HL-60/S4 treated with phorbol 12-myristate 13-acetate at 8.2 ng/mL for 4 days and 3 days (cell line): ENCODE results near the gene LRRC27.

Experiments used
- in situ Hi-C: fragments of 300-500 bp; cut with MboI; formaldehyde crosslinking; loops from 2 replicates; pipeline ENCODE4 v1.15.0; 2022; ENCODE audit warnings: low sequenced_read_pairs

LRRC27 gene

DNA sequence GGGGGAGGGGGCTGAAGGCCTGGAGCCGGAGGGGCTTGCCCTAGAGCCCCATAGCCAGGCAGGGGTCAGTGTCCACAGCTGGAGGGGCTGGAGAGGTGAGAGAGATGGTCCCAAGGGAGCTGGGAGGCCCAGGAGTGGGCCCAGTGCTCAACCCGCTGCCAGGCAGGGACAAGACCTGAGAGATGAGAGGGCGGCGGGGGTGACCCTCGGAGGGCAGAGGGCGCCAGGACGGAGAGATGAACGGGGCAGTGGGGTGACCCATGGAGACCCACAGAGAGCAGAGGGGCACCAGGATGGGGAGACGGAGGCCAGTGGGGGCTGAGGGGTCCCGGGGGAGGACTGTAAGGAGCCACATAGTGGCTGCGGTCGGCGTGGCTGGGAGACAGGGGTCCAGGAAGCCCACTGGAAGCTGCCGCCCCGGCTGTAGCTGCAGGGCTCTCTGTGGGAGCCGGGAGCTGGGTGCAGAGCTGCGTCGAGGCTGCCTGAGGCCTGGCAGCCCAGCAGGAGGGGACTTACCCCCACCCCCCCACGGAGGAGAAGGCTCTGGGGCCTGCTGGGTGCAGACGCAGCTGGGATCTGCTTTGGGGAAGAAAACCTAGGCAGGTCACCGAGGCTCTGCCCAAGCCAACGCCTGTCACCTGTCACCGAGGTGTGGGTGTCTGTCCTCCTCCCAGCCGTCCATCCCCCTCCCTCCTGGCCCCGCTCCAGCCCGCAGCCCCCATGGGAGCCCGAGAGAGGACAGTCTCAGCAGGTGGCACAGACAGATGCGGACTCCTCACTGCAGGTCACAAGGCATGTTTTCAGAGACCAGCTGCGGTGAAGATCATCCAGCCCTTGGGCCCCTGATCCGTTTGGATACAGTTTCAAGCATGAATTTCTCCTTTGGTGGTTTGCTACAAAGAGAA lies 90.1 kb downstream of the LRRC27 start:
- in situ Hi-C loops: no loop called here

DNA sequence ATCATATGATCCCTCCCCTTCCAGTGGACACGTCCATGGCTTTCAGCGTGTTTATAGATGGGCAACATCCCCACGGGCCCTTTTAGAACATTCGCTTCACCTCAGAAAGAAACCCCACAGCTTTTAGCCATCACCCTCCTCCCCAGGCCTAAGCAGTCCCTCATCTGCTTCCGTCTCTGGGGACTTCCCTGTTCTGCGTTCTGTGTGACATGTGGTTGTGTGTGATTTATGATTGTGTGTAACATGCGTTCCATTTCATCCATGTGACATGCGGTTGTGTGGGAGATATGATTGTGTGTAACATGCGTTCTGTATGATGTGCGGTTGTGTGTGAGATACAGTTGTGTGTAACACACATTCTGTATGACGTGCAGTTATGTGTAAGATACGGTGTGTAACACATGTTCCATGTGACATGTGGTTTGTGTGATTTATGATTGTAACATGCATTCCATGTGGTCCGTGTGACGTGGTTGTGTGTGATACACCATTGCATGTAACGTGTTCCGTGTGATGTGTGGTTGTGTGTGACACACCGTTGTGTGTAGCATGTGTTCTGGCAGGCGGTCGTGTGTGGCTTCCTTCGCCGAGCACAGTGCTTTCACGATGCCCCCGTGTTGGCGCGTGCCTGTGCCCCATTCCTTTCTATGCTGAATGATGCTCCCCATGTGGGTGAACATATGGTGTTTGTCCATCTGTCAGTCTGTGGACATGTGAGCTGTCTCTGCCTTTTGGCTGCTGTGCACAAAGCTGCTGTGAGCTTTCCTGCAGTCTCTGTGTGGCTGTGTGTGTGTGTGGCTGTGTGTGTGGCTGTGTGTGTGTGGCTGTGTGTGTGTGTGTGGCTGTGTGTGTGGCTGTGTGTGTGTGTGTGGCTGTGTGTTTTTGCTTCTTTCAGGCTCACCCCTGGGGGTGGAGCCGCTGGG lies 91.2 kb downstream of the LRRC27 start:
- in situ Hi-C loops: no loop called here

DNA sequence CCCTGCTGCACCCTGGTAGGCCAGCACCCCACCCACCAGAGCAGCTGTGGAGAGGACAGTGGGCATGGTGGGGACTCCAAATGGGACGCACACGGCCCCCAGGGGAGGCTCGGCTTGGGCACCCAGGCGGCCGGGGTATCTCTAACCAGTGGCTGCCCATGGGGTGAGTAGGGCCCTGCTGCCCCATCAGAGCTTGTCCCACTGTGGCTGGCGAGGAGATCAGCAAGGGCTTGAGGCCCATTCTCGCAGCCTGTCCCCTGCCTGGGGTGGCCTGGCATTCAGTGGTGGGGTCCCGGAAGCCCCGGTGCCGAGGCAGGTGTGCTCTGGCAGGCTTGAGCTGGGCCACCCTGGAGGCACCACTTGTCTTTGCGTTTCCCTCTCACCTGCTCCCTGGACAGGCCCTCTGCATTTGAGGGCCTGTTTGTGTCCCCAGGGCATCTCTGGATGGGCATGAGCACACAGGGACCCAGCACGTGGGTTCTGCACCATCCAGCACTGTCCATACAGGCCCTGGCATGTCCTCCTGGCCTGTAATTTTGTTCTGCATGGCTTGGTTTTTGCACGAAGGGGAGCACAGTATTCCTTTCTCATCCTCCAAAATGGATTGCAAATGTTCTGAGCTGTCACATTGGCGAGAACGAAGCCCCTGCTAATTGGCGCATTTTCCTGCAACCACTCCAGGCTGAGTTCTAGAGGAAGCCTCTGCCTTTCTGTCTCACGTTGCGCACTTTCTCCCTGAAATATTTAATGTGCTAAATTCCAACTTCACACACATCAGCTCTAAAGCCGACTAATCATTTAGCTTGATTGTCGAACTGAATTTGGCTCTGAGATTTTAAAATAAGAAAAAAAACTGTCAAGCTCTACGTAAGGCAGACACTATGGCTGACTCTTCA lies 92.2 kb downstream of the LRRC27 start:
- in situ Hi-C loops: no loop called here

DNA sequence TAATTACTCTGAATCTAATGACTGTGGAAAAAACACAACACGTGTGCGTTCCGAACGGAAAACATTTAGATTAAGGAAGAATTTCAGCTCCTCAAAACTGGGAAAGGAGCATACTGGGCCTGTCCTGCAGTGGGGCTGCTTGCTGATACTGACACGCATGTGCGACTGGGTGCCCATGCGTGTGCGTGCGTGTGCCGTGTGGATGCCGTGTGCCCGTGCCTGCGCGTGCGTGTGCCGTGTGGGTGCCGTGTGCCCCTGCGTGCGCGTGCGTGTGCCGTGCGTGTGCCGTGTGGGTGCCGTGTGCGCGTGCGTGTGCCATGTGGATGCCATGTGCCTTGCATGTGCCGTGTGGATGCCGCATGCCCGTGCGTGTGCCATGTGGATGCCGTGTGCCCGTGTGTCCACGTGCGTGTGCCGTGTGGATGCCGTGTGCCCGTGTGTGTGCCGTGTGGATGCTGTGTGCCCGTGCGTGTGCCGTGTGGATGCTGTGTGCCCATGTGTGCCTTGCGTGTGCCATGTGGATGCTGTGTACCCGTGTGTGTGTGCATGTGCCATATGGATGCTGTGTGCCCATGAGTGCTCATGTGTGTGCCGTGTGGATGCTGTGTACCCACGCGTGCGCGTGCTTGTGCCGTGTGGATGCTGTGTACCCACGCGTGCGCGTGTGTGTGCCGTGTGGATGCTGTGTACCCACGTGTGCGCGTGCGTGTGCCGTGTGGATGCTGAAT lies 93.2 kb downstream of the LRRC27 start:
- in situ Hi-C loops: no loop called here

DNA sequence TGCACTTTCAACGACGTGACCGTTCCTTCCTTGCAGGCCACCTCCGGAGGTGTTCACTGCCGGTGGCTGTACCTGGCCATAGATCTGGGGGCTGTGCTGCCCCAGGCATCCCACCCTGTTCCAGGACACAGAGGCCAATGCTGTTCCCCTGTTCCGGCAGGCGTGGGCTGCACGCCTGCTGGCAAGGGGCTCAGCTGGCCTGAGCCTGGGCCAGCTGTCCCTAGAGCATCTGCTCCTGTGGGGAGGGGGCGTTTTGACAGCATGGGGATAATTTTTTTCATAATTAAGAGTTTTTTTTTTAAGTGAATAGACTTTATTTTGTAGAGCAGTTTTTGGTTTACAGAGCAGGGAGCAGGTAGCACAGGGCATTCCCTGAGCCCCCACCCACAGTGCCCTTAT lies 93.8 kb downstream of the LRRC27 start:
- in situ Hi-C loops: no loop called here

DNA sequence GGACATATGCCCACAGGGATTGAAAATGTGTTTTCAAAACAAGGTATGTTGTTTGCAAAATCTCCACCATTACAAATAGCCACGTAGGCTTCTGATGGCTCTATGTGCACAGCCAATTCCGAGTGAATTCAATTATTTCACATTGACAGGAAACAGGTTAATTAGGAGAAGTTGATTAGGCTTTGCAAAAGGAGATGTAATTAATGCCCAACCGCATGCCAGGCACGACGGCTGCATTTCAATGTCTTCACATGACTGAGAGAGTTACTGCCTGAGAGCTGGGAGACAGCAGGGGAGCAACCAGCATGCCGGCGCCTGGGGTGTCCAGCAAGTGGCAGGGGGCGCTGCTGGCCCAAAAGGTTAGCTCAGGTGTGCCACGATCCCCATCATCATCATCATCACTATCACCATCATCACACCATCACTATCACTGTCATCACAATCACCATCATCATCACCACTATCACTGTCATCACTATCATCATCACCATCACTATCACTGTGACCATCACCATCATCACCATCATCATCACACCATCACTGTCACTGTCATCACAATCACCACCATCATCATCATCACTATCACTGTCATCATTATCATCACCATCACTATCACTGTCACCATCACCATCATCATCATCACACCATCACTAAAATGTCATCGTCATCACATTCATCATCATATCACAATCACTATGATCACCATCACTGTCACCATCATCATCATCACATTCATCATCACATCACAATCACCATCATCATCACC lies 95.2 kb downstream of the LRRC27 start:
- in situ Hi-C loops: no loop called here

DNA sequence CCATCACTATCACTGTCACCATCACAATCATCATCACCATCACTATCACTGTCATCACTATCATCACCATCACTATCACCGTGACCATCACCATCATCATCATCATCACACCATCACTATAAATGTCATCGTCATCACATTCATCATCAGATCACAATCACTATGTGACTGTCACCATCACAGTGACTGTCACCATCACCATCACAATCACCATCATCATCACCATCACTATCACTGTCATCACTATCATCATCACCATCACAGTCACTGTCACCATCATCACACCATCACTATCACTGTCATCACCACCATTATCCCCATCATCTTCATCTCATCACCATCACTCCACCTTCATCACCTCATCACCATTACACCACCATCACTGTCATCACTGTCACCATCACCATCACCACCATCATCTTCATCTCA lies 96.0 kb downstream of the LRRC27 start:
- in situ Hi-C loops: no loop called here

DNA sequence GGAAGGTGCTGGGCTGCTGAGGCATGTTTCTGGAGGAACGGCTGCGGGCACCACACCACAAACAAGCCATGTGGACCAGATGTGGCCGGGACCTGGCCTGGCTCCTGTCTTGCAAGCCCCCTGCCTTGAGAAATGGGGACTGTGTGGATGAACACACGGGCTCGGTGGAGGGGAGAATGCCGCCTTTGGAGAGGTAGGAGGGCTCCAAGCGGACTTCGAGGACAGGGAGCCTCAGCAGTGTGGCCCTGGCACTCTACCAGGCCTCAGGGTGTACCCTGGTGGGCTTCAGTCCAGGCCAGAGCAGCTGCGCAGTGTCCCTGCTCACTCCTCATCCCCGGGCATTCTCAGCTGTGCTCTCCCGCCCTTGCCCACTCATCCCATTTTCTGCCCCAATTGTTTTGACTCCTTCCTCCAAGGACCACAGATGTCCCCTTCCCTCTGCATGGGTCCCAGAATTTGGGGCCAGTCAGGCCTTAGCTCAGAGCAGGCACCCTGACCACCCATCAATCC lies 96.5 kb downstream of the LRRC27 start:
- in situ Hi-C loops: no loop called here
